HG03378 (cell line): ENCODE data around the gene MVK.

Source experiments
- ATAC-seq: cut with Tn5 transposase; IDR thresholded peaks from one replicate; pipeline ENCODE4 v1.9.1; 2021; ENCODE audit warnings: mild to moderate bottlenecking, moderate library complexity; ENCODE audit not compliant: unreplicated experiment

The MVK gene

DNA sequence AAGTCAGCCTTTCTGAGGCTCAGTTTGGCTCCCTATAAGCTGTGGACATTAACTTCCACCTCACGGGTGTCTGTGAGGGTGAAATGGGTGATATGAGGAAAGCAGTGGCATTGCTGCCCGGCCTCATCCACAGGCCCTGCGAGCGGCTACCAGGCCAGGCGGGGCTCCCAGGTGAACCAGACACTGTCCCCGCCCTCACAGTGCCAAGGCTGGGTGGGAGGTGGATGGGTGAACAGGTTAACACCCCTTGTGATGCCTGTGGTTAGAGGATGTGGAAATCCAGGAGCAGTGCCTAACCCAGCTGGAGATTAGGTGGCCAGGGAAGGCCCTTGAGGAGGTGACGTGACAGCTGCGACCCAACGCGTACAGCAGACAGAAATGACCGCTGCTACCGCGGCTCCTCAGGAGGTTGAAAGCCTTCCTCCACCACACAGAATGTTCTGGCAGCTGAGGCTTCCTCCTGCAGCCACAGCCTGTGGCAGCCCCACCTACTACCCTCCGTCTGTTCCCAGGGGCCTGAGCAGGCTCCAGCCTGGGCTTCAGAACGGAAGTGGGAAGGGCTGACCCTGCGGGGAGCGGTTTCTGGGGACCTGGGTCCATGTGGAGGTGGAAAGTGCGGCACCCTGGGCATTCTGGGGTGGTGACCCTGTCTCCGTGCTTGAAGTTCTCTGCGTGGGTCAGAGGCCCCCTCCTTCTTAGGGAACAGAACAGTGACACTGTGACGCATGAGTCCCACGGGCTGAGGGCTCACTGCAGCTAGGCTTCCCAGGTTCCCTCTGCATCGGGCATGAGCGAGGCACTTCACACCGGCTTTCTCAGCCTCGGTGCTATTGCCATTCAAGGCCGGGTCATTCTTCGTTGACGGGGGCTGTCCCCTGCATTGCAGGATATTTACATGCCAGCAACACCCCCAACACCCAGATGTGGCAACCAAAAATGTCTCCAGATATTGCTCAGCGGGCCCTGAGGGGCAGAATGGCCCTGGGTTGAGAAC lies 10.0 kb upstream of the MVK start:
- ATAC-seq = no peak

DNA sequence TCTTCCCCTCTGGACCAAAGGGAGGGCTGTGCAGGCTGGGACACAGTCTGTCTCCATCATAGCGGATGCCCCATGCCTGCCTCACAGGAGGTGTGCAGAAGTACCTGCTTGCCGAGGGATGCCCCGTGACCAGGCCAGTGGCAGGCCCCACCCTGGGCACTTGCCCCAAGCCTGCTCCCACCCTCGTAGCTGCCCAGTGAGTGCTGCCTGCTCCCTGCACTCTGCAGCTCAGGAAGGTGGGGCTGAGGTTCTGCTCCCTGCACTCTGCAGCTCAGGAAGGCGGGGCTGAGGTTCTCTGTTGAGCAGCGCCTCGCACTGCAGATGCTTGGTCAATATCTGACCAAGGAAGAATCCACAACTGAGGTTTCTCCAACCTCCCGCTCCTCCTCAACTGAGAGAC lies 7.2 kb upstream of the MVK start:
- no peak for ATAC-seq

DNA sequence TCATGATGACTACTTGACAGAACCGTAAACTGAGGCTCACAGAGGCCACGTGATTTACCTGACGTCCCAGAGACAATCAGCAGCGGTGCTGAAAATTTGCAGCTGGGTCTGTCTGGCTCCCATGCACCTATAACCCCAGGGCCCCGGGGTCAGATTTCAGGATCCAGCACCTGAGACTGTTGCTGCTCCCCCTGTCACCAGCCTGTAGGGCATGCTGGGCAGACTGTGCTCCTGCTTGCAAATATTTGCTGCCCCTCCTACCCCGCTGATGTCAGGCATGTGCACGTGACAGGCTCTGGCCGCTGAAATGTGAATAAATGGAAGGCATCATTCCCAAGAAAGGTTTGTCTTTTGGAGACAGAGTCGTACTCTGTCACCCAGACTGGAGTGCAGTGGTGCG lies 6.3 kb upstream of the MVK start:
- no peak for ATAC-seq

DNA sequence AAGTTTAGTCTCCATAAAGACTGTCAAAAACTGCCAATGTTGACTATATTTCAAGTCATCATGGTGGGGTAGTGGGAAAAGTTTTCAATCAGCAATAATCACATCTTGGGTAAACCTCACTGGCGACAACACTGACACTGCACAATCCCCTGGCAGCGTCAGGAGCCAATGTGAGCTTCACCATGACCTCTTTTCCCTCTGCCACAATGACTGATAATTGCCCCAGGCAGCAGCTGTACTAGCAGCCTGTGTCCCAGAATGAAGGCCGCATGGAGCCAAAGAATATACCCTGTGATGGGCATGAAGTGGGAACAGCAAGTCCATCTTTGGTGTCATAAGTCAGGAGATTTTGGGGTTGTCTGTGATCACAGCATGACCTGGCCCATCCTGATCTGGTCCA lies 5.6 kb upstream of the MVK start:
- ATAC-seq = no peak

DNA sequence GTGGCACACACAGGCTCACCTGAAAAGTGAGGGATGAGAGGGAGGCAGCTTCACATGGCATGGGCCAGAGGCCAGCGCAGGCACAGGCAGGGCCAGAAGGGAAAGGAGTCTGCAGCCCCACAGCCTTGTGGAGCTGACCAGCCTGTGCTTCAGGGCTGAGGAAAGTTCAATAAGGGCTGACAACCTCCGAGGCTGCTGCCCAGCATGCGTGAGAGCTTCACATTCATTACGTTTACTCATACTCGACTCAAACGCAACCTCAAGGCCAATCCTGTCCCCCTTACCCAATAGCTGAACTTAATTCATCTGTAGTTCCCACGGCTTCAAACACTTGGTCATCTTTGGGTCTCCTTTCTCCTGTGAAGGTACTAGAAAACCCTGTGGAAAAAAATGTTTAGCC lies 5.1 kb upstream of the MVK start:
- no peak for ATAC-seq

DNA sequence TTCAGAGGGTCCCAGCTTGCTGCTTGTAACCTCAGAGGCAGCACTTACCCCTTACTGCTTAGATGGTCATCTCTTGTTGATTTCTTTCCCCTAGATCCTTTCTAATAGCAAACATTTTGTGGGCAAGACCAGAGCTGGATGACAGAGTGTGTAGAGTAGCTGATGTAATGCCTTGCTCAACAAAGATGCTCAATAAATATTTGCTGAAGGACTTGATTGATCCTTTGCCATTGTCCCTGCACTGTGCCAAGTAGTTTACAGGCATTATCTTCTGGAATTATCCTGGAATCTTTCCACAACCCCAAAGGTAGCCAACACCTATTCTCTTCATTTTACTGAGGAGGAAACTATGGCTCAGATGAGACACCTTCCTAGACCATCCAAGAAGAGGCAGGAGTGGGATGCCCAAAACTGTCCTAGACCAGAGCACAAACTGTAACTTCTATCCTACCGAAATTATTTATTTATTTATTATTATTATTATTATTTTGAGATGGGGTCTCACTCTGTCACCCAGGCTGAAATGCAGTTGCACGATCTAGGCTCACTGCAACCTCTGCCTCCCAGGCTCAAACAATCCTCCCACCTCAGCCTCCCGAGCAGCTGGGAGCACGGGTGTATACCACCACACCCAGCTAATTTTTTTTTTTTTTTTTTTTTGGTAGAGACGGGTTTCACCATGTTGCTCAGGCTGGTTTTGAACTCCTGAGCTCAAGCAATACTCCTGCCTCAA lies 1.7 kb upstream of the MVK start:
- ATAC-seq = no peak

DNA sequence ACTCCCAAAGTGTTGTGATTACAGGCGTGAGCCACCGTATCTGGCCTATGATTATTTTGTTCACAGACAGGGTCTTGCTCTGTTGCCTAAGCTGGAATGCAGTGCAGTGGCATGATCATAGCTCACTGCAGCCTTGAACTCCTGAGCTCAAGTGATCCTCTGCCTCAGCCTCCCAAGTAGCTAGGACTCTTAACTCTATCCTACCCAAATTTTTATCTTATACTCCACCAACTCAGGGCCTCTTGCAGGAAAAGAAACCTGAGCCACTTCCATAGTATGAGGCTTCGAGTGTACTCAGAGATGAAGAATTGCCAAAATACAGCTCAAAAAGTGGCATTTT lies 1.1 kb upstream of the MVK start:
- no peak for ATAC-seq

DNA sequence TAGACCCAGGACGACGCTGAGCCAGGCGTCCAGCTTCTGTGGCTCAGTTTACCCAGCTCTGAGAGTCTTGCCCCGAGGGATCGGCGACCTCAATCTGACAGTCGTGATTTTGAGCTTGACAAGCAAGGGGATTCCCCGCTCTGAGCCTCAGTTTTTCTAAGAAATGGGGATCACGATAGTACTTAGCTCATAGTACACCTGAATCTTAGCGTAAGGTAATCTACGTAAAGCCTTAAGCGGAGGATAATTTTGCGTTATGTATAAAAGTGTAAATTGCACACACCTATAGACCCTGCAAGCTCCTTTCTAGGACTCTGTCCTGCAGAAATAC lies 285 bp downstream of the MVK start:
- peak; percentile 4 for ATAC-seq

DNA sequence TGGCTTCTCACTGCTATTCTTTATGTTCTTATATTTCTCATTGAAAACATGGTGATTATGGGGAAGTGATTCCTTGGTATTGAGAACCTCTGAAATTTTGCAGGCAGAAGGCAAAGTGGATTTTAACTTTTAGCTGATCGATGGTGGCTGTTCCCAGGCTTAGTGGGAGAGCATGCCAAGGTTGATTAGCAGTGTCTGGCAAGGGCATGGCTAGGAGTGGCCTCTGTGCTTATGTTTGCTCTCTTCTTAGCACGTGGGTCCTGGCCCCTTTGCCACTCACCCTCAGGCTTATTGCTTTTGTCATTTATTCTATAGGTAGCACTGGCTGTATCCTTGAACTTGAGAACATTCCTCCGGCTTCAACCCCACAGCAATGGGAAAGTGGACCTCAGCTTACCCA lies 2.1 kb downstream of the MVK start:
- no peak for ATAC-seq

DNA sequence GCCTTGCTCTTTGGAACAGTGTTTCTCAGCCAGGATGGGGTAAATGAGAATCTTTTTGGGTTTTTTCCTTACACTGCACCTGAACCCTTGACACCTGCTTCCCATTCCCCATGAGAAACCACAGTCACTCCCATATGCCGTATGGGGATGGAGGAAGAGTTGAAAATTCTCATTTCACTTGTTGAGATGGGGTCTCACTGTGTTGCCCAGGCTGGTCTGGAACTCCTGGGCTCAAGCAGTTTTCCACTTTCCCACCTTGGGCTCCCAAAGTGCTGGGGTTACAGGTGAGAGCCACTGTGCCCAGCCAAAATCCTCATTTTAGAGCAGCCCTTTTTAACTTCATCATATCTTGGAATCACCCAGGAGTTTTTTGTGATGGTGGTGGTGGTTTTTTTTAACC lies 3.7 kb downstream of the MVK start:
- ATAC-seq = no peak

DNA sequence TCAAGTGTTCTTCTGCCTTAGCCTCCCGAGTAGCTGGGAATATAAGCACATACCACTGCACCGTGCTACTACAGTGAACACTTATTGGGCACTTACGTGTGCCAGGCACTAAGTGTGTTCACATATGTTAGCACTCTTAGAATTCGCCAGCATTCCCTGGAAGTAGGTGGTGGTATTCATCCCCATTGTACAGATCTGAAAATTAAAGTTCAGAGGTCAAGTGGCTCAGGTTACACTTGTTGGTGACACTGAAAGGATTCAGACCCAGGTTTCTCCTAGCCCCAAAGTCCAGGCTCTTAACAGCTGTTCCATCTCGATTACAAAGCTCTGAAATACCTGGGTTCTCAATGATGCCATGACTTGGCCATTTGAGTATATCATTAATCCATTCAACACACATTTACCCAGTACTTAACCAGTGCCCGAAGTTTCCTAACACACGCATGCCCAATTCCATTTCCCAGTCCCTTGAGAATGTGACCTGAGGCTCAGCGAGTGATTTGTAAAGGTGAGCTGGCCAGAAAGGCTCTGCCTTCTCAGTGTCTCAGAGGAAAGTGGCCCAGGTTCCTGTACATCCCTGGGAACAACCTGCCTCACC lies 4.8 kb downstream of the MVK start:
- ATAC-seq = no peak

DNA sequence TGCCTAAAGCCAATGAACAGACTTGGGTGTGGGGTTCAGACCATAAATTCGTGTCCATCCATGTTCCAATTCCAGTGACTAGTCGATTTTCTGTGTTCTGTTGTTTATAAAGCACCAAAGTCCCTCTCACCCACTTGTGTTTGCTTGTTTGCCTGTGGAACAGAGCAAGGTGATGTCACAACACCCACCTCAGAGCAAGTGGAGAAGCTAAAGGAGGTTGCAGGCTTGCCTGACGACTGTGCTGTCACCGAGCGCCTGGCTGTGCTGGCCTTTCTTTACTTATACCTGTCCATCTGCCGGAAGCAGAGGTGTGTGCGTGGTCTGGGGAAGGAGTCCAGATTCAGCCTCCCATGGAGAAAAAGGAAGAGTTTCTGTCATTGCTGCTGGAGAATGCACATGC lies 6.0 kb downstream of the MVK start:
- ATAC-seq = no peak

DNA sequence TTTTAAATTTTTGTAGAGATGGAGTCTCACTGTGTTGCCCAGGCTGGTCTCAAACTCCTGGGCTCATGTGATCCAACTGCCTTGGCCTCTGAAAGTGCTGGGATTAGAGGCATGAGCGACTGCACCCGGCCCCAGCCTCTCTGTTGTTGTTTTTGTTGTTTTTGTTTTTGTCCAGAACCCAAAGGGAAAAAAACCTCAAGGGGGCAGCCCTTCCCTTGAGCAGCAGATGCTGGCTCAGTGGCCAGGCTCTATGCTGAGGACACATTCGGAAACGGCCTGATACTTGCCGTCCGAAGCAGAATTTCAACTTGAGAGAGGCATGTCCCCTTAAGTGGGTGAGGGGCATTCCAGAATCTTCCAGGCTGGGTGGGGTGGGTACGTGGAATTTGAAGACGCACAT lies 6.7 kb downstream of the MVK start:
- no peak for ATAC-seq

DNA sequence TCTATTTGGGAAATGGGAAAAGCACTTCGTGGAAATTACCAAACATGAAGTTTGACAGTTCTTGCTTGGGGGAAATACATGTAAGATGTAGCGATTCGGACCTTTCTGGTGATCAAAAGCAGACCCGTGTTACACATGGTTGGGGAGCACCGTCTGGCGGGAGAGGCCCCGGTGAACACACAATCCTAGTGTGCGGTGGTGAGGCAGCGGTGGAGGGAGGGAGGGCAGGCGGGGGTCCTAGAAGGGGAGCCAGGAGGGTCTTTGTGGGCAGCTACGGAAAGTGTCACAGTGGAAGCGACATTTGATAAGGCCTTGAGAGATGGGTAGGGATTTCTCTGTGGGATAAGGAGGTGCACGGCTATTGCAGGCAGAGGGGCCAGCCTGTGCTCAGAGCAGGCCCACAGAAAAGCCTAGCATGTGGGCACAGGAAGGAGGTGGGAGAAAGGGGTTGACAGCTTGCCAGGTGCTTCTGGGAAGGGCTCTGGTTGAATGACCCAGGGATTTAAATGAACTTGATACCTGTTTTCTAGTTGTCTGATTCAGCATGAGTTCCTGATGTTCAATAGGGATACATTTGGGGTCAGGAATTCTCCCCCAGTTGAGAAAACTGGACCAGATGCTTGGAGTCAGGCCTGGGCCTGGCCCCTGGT lies 7.2 kb downstream of the MVK start:
- ATAC-seq = no peak

DNA sequence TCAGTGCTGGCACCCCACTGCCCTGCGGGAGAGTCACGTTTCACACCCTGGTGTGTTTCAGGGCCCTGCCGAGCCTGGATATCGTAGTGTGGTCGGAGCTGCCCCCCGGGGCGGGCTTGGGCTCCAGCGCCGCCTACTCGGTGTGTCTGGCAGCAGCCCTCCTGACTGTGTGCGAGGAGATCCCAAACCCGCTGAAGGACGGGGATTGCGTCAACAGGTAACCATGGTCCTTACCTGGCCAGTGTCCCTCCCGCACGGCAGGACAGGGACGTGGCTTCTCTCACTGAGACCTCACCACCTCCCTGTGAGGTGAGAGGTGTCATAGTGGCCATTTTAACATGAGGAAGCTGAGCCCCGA lies 7.7 kb downstream of the MVK start:
- no peak for ATAC-seq

DNA sequence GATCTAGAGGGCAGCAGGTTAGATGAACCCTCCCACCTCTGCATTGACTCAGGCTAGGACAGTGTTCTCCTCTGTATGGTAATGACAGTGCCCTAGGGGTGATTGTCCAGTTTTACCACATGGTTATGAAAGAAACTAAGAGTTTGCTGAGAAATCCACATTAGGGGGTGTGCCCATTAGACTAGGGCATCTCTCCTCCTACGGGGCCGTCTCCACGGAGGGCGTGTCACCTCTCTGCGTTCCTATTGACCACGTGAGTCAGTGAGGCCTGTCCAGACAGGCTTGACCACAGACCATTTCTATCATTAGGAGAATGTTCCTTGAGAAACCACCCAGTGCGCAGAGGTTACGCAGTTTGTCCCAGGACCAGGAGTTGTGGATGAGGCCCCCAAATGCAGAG lies 8.3 kb downstream of the MVK start:
- ATAC-seq = no peak

DNA sequence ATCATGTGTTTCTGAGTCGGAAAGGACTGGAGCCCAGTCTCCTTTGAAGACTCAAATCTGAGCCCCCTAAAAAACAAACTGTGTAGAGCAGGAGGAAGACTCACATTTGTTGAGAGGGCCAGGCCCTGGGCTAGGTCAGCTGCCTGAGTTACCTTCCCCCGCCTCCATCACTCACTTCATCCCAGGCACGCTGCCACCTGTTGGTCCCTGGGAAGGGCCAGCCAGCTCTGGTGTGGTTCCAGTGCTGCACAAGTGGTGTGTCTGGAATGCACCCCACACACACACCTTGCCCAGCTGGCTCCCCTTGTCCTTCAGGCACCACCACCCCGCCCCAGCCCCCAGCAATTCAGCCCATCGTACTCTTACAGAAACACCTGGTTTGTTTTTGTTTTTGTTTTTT lies 9.0 kb downstream of the MVK start:
- no peak for ATAC-seq

DNA sequence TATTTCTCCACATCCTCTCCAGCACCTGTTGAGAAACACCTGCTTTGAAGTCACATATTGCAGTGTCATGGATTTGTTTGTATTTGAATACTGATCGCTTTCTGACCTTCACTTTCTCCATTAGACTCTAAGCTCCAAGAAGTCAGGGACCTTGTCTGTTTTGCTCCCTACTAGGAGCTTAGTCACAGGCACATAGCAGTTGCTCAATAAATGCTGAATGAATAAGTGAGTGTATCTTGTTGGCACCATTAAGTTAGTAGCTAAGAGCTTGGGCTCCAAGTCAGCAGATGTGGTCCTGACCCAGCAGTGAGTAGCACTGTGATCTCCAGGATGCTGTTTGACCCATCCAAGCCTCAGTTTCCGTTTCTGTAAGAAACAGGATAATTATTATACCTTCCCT lies 10.1 kb downstream of the MVK start:
- ATAC-seq = no peak

DNA sequence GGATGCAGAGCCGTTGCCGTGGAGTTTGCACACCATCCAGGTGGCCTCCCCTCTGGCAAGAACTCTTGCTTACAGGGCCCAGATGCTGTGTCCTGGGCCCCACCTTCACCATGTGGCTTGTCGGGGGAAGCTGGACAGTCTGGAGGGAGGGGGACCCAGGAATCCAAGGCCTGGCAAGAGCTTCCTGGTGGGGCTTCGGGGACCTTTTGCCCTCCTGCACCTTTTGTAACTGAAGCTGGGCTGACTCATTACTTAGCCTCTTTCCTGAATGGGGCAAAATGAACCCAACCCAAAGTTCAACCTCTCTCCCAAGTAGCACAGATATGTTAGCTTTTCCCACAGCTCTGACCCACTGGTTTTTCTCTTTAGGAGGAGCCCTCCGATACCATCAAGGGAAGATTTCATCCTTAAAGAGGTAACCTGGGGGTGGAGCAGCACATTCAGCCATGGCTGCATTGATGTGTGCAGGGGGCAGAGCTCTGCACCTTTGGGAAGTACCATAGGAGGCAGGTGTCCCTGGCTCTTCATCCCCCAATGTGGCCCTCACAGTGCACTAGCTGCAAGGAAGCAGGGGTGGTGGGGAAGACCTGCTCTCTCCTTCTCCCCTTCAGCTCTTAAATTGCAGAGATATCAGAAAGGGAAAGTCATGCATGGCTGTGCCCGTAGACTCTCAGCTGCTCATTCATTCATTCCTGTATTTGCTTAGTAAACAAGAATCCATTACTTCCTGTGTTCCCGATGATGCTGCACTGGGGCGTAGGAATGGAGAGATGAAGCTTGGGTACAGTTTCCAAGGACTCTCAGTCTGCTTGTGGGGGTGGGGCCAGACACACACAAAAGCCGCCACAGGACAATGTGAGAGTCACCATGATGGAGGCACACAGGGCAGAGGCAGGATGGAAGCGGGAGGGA lies 13.0 kb downstream of the MVK start:
- no peak for ATAC-seq

DNA sequence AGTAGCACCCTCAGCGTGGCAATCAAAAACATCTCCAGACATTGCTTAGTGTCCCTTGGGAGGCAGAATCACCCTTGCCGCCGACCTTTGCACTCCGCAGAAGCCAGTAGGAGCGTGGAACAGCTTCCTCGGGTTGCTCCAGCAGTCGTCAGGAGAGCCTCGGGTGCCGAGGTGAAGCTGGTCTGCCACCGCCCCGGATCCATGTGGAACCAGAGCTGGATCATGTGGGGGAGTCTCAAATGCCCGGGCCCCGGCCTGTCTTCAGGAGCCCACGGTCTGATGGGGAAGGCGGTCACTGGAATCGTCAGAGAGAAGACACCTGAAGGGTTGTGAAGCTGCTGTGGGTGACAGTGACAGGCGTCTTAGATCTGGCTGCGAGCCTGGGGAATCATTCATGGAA lies 14.3 kb downstream of the MVK start:
- no peak for ATAC-seq
